CD4-positive, alpha-beta T cell treated with Interleukin-12 subunit alpha and Interleukin-12 subunit beta, for 1 hour (primary cell): ENCODE data around the gene CFAP58.

Experiments
- DNase-seq: peaks from one replicate; pipeline ENCODE4 v3.0.0-alpha.2; 2020

The CFAP58 gene, protein sequence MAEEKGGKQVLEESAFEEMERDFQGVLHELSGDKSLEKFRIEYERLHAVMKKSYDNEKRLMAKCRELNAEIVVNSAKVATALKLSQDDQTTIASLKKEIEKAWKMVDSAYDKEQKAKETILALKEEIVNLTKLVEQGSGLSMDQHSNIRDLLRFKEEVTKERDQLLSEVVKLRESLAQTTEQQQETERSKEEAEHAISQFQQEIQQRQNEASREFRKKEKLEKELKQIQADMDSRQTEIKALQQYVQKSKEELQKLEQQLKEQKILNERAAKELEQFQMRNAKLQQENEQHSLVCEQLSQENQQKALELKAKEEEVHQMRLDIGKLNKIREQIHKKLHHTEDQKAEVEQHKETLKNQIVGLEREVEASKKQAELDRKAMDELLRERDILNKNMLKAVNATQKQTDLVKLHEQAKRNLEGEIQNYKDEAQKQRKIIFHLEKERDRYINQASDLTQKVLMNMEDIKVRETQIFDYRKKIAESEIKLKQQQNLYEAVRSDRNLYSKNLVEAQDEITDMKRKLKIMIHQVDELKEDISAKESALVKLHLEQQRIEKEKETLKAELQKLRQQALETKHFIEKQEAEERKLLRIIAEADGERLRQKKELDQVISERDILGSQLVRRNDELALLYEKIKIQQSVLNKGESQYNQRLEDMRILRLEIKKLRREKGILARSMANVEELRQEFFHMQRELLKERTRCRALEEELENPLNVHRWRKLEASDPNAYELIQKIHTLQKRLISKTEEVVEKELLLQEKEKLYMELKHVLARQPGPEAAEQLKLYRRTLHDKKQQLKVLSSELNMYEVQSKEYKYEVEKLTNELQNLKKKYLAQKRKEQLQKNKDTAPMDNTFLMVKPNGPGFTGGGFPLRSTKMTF

DNA sequence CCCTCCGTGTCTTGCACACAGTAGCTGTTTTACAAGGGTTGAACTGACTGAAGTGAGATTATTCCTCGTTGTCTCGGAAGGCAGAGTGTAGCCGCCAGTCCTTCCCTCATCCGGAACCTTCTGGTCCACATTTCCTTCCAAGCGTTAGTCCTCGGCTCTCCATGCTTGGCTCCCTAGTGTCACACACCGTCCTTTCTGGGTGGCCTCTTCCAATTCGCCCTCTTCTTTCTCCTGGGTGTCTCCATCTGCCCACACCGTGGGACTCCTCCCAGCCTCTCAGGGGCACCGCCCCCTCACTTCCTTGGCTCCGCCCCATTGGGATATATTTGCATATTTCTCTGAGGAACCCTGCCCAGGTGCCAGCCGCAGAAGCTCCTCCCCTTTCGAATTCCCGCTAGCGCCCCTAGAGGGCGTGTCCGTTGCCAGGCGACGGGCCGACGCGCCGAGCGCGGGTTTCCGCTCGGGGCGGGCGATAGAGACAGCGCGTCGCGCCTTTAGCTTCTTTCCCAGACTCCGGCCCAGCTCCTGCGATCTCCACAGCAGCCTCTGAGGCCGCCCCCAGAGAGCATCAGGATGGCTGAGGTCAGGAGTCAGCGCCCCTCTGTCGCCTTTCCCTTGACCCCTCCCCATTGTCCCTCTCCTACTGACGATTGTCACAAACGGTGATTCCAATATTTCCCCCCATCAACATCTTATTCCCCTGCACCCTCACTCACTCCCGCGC, at the start of gene CFAP58:
TSS of gene CFAP58 (plus strand) at position 509 of the 724 bp plus-strand sequence. CDS start at position 574, 65 bp downstream.
- DNase-seq: peak; percentile 96

DNA sequence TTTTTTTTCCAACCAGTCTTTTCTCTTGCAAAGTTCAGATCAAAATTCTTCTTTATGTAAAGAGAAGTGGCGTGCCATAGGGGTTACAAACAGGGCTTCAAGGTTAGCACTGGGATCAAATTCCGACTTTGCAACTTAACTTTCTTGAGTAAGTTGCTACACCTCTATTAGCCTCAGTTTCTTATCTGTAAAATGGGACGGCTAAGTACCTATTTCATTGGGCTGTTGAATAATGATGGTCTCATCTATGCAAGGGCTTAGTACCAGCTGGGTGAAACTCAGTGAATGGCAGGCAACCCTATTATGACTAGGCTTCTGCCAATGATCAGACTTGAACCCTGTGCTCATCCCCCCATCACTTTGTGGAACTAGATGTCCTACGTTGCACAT, 49.3 kb upstream of the CFAP58 start:
- no peak for DNase-seq

DNA sequence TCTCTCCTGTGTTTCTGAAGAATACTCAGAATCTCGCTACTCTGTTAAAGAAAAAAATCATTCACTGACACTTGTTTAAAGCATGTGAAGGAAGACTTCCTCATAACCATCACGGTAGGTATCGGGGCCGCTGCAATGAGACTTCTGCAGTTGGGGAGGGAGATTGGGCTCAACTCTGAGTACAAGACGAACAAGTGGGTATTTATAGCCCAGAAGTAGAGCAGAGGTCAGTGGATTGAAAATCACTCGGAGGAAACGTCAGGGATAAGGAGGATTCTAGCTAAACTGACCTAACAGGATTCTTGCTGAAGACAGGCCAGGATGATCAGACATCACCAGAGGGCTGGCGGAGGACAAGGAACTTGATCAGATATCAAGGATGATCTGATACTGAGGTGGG, 48.7 kb upstream of the CFAP58 start:
- no peak for DNase-seq

DNA sequence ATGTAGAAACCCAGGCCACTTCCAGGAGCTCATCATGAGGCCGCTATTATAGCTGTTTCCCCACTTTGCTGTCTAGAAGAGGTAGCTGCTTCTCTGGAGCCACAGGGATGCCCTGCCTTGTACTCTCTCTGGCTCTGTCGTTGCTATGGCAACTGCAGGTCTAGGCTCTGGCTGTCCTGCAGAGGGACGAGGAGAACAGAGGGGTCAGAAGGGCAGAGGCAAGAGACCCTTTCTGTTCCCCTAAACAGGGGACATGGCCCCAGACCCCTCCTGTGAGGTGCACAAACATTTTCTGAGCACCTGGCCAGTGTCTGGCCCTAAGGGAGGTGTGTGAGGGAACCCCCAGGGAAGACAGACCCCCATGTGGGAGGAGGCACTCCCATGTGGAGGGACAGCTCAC, 46.7 kb upstream of the CFAP58 start:
- no peak for DNase-seq

DNA sequence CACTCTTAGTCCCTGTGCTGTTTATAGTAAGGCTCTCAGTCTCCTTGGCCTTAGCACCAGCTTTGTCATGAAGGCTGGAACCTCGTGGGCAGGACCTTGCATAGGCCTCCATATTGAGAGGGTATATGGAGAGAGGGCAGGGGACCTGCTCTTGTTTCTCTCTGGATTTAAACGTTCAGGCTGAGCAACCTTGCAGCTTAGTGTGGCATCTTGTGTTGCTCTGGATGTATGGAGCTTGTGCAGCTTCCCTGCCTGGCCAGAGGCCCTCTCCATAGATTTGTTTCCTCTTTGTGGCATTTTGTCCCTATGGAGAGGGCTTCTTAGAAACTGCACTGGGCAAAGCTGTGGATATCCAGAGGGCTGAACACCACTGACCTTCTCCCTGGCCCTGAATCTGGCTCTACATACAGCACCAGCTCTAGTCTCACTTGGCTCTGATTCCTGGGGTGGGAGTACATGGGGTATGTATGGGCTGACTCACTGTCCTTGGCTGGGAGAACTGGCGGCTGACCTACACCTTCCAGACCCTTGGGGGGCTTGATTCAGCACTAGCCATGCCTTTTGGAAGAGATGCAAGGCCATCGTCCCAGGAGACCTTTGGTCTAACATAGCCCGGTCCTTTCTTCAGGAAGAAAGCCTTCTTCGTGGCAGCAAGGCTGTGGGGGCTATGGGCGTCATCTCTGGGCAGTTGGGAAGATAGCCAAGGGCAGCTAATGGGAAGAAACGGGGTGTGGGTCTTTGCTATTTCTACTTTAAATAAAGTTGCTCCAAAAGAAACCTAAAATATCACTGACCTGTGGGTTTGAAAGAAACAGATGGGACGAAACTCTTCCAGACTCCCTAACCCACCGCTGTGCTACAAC, 45.8 kb upstream of the CFAP58 start:
- no peak for DNase-seq

DNA sequence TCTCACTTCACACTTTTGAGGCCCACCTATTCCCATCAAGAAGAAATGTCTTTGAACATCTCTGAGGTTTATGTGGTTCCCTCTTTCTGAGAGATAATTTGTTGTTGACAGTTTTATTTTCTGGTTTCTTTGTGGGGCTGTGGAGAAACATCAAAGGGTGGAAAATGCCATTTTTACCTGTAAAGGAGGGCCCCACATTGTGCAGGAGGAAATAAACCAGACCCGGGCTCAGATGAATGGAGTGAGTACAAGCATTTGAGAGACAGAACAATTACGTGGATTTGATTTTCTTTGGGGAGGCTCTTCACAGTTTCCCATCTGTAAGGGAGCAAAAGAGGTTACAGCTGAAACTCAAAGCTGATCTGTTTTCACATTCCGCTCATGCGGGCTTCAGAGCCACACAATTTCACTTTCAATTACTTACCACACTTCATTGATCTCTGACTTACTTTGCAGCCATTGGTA, 45.2 kb upstream of the CFAP58 start:
- DNase-seq: peak; percentile 42

DNA sequence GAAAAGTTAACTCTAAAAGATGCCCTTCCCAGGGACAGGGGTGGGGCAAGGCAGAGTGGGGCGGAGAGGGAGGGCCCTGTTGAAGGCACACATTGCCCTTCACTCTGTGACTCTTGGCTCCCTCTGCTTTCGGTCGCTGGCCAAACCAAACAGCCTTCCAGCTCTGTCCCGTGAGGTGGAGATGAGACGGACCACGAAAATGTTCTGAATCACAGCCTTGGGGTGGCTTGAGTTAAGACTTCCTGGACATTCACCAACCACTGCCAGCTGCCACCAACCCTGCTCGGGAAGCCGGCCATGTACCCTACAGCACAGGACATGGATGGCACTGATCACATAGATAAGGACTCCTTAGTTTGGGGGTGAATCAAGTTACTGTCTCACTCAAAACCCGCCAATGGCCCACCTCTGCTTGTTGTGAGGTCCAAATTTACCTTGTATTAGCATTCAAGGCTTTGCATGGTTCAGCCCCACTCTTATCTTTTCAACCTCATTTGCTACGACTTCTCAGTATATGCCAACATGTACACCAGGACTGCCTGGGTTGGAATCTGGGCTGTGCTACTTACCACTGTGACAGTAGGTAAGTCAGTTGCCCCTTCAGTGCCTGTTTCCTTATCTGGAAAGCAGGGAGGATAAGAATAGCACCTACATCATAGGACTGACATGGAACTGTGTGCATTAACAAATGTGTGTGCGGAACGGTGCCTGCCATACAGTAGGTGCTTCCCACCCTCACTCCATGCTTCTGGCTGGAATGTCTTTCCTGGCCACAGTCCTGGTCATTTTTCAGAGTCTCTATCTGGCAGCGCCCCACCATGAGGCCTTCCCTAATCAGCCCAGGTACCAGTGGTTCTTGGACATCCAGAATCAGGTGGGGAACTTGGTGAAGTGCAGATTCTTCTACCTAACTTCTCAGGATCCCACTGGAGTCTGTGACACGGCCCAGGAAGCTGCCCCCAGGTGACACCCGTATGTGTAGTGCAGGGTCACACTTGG, 43.4 kb upstream of the CFAP58 start:
- no peak for DNase-seq

DNA sequence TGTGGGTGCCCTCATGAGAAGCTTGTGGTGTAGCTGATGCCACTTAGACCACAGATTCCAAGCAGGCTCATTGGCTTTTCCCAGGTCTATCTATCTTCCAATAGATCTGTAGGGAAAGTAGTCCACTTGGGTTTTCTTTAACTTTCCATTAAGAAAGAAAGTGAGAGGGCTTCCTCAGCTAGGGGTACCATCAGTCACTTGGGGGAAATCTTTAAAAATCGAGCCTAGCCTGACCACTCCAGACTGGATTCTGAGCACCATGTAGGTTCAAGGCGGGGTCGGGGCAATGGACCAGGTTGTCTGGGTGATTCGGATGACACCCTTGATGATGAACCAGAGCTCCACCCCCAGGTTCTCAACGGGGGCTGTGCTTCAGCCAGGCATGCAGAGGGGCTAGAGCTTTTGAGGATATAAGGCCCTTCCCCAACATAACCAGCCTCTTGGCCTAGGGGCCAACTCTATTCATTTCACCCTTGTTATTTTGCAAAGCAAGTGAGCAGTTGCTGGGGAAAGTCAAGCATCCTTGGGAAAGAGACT, 42.4 kb upstream of the CFAP58 start:
- no peak for DNase-seq

DNA sequence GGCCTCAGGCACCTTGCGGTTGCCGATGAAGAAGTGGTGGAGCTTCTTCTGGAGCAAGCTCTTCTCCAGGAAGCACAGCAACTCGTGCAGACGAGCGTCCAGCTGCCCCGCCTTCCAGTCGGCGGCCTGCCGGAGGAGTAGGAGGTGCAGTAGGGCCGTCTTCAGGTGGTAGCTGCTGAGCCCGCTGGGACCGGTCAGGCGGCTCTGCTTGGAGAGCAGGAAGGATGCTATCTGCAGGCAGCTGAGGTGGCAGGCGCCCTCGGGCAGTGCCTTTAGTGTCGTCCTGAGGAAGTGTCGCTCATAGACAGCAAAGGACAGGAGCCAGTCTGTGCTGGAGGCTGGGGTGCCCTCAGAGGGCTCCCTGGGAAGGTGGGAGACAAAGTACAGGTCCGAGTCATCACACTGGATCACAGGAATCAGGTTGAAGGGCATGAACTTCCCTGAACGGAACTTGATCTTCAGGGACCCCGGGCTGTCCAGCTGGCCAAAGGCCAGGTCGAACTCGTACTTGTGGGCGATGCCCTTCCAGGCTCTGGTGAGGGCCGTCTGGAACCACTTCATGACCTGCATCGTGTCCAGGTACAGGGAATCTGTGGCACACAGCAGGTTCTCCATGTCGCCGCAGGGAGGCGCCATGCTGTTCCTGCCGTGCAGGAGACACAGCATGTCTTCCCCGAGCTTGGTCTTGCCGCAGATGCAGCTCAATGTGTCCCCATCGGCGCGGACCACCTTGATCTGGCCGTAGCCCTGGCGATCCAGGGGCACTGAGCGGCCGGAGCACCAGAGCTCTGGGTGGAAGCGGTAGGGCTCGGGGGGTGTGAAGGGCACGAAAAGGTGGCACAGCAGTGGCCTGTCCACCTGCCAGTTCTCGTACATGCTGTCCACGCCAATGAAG, 38.8 kb upstream of the CFAP58 start:
- DNase-seq: no peak

DNA sequence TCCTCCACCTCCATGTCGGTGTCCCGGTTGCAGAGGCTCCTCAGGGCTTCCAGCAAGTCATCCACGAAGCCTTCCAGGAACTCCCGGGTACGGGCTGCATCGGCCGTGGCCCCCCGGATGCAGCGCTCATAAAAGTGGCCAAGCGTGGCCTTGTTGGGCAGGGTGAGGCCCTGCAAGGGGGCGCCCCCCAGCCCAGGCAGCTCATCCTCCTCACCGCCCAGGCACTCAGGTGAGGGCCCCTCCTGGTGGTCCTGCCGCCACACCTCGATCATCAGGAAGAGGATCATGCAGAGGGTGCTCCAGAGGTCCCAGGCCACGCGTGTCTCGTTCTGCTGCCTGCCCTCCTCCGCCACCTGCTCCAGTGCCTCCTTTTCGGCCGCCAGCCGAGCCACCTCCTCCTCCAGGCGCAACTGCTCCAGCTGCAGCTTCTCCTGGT, 38.1 kb upstream of the CFAP58 start:
- no peak for DNase-seq

DNA sequence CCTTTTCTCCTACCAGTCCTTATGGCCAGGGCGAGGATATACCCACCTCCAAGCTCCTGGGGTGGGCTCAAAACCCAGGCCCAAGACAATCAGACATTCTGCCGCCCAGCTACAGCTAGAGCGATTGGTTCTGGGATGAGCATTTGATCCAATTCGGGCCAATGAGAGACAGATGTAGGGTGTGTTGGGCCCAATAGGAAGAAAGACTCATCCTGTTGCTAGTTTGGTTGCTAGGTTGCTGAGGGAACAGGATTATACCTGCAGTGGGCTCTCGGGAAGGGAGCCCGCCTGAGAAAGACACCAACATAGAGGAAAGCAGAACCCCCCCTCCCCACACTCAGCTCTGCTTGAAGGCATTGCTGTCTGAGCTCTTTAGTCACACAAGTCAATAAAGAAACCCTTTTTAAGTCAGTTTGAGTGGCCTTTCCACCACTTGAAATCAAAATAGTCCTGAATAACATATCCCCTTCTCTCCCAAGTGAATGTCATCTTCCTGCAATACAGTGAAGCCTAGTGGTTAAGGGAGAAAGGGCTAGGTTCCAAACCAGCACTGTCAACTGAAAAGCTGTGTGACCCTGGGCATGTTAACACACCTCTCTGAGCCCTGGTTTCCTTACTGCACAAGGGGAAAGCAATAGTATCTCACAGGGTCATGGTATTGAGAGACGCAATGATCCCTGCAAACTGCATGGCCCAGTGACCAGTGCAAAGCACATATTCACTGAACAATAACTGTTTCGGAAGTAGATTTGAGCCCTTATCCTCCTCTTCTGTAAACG, 37.1 kb upstream of the CFAP58 start:
- DNase-seq: no peak

DNA sequence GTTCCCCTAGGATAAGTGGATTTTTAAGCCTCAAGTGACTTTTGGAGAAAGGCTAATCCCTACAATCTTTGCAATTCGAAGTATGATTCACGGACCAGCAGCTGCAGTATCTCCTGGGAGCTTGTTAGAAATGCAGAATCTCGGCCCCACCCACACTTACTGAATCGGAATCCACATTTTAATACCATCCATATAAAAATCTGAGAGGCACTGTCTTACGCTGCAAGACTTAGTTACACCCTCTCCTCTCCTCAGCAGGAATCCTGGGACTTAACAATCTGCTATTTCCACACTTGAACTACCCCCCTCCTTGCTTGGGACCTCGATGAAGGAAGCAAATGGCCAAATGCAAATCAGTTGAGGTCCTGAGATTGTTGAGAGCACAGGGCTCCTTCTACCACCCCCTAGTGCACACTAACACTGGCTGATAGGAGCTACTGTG, 36.3 kb upstream of the CFAP58 start:
- no peak for DNase-seq

DNA sequence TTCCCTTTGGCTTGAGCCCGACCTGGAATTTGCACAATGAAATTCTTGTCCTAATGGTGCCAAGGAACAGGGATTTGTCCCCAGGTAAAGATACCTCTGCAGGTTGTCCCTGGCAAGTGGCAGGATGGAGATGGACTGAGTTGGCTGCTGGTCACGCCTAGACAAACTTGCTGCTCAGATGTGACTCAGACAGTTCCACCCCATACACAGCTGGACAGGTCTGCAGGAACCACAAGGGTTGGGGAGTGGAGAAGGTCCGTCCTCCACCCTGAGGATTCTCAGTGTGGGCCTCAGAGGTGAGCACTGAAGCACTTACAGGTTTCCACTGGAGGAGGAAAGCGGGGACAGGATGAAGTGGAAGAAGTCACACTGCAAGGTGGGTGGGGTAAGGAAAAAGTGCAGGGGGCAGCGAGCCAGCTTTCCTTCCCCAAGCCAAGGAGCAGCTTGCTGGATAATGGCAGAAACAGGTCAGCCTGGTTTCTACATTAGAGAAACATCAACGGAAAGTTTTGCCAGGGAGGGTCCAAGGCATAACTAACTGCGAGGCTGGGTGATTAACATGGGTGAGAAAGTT, 35.8 kb upstream of the CFAP58 start:
- no peak for DNase-seq

DNA sequence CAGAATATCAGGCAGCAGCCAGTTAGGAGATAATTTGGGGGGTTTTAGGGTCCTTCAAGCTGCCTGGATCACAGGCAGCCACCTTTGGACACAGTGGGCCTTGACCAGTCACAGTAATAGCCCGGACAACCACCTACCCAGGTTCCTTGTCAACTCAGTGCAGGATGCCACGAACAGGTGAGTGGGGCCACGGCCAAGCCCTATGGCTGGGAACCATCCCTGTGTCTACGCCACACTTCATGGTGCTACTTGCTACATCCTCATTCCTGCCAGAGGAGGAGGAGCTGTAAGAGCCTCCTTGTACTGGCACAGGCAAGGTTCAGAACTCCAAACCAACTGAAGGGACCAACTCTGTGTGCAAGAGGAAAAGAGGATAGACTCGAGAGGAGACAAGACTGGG, 35.3 kb upstream of the CFAP58 start:
- no peak for DNase-seq

DNA sequence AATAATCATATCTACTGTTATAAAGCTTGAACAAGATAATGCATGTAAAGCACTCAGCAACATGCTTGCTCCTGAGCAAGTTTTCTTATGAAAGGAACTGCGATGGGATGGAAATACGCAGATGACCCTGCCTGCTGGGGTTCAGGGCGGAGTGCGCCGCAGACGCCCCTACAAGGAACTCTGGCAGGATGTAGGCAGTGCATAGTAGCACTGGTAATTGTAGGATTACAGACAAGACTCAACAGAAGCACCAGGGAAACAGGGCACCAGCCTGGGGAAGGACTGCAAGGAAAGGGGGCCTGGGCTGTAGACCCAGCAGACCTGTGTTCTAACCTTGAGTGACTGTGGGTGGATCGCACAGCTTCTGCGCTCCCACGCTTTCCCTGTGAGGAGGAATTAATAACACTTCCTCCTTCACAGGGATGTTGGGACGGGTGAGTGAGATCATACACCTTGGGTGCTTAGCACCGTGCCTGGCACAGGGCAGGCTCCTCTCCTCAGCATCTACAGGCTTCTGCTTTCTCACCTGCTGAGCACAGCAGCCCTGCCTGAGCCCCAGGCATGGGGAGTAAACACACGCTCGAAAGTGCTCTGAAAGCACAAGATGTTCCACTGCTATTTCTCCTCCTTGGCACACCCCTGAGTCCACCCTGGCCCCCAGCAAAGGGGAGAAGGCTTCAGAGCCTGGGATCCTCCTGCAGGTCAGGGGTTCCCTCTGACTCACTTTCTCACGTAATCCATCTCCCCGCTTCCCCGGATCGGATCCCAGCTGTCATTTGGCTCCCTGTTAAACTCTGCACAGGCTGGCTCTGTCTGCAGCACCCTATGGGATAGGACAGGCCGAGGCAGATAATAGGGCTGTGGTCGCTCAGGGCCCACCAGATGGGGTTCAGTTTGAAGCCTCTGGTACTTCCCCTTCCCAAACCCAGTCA, 34.6 kb upstream of the CFAP58 start:
- no peak for DNase-seq

DNA sequence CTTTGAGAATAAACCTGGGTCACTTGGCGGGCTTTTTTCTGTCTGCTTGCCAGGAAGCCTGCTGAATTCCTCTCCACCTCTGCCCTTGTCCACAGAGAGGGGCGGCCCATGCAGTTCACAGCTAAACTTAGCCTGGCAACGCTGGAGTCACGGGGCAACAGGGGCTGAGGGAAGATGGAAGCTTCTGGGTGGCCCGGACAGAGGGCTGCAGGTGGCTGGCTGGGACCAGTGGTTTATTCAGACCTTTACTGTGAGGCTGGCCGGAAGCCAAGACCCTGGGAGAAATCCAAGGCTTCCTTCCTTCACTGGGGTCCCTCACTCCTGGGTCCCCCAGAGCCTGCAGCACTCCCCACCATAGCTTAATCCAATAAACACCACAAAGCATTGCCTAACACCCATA, 32.4 kb upstream of the CFAP58 start:
- no peak for DNase-seq
